Colon (tissue), 2 donors: ENCODE results near the gene DMAC2.
"Not testable (repeated sequence)": the region's sequence is repeated elsewhere in the genome, so short reads cannot be mapped to it uniquely, and the experiment has no call there.

Experiments used
- FAIRE-seq: peaks from 2 replicates; lab custom pipeline; 2012; peaks lifted over from hg19 to GRCh38; lab: Jason Lieb, UNC
- donor health status: control.
- donor health status: control.

DMAC2 gene

GRCh38 chr19:41422456-41422855, 17.3 kb downstream of the DMAC2 start:
- FAIRE-seq = no peak

- no peak for FAIRE-seq
Measured at GRCh38 chr19:41421973-41422372, 17.7 kb downstream of the DMAC2 start.

GRCh38 chr19:41421314-41421713, 18.4 kb downstream of the DMAC2 start:
- FAIRE-seq = no peak

GRCh38 chr19:41420101-41420880, 19.4 kb downstream of the DMAC2 start:
- FAIRE-seq = no peak

- FAIRE-seq = no peak
Measured at GRCh38 chr19:41416194-41416674, 23.5 kb downstream of the DMAC2 start.

- no peak for FAIRE-seq
Measured at GRCh38 chr19:41415154-41415571, 24.5 kb downstream of the DMAC2 start.

GRCh38 chr19:41414461-41414860, 25.3 kb downstream of the DMAC2 start:
- no peak for FAIRE-seq

GRCh38 chr19:41413947-41414346, 25.8 kb downstream of the DMAC2 start:
- FAIRE-seq = no peak

GRCh38 chr19:41412953-41413352, 26.8 kb downstream of the DMAC2 start:
- no peak for FAIRE-seq

- no peak for FAIRE-seq
Measured at GRCh38 chr19:41411968-41412265, 27.8 kb downstream of the DMAC2 start.

GRCh38 chr19:41411100-41411967, 28.4 kb downstream of the DMAC2 start:
- FAIRE-seq = no peak

- no peak for FAIRE-seq
Measured at GRCh38 chr19:41410336-41411054, 29.2 kb downstream of the DMAC2 start.

GRCh38 chr19:41409288-41409687, 30.4 kb downstream of the DMAC2 start:
- no peak for FAIRE-seq

- FAIRE-seq = not testable (repeated sequence)
Measured at GRCh38 chr19:41408846-41409245, 30.9 kb downstream of the DMAC2 start.

GRCh38 chr19:41408256-41408655, 31.5 kb downstream of the DMAC2 start:
- FAIRE-seq = no peak

- no peak for FAIRE-seq
Measured at GRCh38 chr19:41407271-41407670, 32.4 kb downstream of the DMAC2 start.

- no peak for FAIRE-seq
Measured at GRCh38 chr19:41405776-41406175, 33.9 kb downstream of the DMAC2 start.

GRCh38 chr19:41403181-41403970, 36.3 kb downstream of the DMAC2 start:
- FAIRE-seq = no peak

- no peak for FAIRE-seq
Measured at GRCh38 chr19:41402010-41402409, 37.7 kb downstream of the DMAC2 start.

- no peak for FAIRE-seq
Measured at GRCh38 chr19:41401483-41401882, 38.2 kb downstream of the DMAC2 start.

GRCh38 chr19:41399525-41399924, 40.2 kb downstream of the DMAC2 start:
- FAIRE-seq = no peak

- no peak for FAIRE-seq
Measured at GRCh38 chr19:41399091-41399490, 40.6 kb downstream of the DMAC2 start.
